Measurements from ENCODE around the gene TBRG1. TPM values are rescaled to one million over a fixed set of nuclear protein-coding genes. Genes with fewer than 3 reads are reported as not detected.
A peak's percentile ranks its signal among the peaks of the same experiment; 100 is the strongest.

Gene TBRG1
- total RNA-seq, 1 donor from 2014 or later, result 20.7 TPM

- Mint-ChIP-seq H3K27me3 (ENCODE audit: insufficient read depth, low read depth) (no peaks in the 10 kb centered on the region), H3K9me3 (no peaks in the 10 kb centered on the region), H3K27ac (no peak overlapping the region), H3K4me1 (peaks cover 10% of the 10 kb centered on the region), H3K4me3 (no peak overlapping the region), H3K36me3 (no peaks in the 10 kb centered on the region)
- DNase-seq (ENCODE audit: low spot score), result no peak
- H3F3A ChIP-seq (ENCODE audit: low read depth), result no peaks in the 10 kb centered on the region
- H3K4me2 ChIP-seq, result no peak overlapping the region
- H4K20me1 ChIP-seq (ENCODE audit: low read depth), result no peaks in the 10 kb centered on the region
- H3K4me3 ChIP-seq, result no peak overlapping the region
- no peak overlapping the region for H3K27ac ChIP-seq
- H3K36me3 ChIP-seq, result no peaks in the 10 kb centered on the region
- no peaks in the 10 kb centered on the region for H3K27me3 ChIP-seq
- peaks cover 9% of the 10 kb centered on the region for H3K4me1 ChIP-seq
- TF ChIP-seq EZH2 (IDR thresholded peaks at IDR 0.05), result no peak
- TF ChIP-seq, protein P1, sequence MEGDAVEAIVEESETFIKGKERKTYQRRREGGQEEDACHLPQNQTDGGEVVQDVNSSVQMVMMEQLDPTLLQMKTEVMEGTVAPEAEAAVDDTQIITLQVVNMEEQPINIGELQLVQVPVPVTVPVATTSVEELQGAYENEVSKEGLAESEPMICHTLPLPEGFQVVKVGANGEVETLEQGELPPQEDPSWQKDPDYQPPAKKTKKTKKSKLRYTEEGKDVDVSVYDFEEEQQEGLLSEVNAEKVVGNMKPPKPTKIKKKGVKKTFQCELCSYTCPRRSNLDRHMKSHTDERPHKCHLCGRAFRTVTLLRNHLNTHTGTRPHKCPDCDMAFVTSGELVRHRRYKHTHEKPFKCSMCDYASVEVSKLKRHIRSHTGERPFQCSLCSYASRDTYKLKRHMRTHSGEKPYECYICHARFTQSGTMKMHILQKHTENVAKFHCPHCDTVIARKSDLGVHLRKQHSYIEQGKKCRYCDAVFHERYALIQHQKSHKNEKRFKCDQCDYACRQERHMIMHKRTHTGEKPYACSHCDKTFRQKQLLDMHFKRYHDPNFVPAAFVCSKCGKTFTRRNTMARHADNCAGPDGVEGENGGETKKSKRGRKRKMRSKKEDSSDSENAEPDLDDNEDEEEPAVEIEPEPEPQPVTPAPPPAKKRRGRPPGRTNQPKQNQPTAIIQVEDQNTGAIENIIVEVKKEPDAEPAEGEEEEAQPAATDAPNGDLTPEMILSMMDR (IDR thresholded peaks at IDR 0.05), result no peak
- no peak for TF ChIP-seq EZH2phosphoT487 (IDR thresholded peaks at IDR 0.05)
- no peak overlapping the region for H2AFZ ChIP-seq (replicated peaks)
- no peaks in the 10 kb centered on the region for H3K79me2 ChIP-seq (ENCODE audit: low read depth)
- no peak overlapping the region for H3K9ac ChIP-seq
- no peaks in the 10 kb centered on the region for H3K9me3 ChIP-seq (ENCODE audit: low read depth)
These were observed 10.6 kb upstream of the TBRG1 start for GRCh38 chr11:124612045-124612444.

DNA sequence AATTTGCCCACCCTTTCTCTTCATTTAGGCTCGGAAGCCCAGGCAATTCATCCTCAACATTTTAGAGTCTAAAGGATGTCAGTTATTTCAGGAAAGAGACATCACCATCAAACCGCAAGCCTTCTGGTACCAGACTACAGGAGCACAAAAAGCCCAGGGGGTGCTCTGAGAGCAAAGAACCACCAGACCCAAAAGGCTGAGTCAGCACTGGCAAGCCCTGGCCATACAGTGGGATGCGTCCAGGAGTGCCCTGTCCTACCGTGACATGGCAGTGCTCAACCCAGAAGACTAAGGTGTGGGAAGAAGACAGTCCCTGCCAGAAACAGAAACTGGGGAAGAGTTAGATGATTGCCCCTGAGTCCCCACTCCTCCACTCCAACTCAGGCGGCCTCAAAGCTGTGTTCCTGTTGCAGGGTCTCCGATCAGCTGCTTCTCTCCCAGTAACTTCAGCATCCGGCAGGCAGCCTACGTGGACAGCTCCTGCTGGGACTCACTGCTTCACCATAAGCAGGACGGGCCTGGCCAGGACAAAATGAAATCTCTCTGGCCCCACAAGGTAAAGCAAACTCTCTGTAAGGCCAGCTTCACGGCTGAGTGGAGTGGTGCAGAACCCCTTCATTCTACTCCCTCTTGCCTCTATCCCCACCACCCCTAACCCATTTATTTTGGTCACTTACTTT, 10.0 kb upstream of the TBRG1 start:
- no peak overlapping the region for H3K27ac Mint-ChIP-seq
- no peaks in the 10 kb centered on the region for H3K9me3 Mint-ChIP-seq

DNA sequence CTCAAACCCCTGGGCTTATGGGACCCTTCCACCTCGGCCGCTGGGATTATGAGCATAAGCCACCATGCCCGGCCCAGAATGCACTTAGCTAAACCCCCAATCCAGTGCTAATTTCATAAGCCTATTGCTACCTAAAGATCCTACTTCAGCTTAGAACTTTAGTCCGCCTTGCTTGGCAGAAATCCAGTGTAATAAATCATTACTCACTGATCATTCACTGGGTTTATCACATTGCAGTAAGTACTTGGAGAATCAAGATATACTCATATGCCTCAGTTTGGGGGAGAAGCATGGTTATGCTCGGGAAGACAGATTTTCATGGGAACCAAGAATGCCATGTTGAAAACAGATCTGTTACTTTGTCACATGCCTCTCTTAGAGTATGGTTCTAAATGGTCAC, 3.8 kb upstream of the TBRG1 start:
- no peak for TF ChIP-seq EZH2phosphoT487 (IDR thresholded peaks at IDR 0.05)
- TF ChIP-seq, protein P1 (IDR thresholded peaks at IDR 0.05), result no peak
- no peak for TF ChIP-seq EZH2 (IDR thresholded peaks at IDR 0.05)
- Histone ChIP-seq H3K79me2 (ENCODE audit: low read depth) (peaks cover 11% of the 10 kb centered on the region), H3K27ac (no peak overlapping the region), H3K36me3 (no peaks in the 10 kb centered on the region), H3K27me3 (peaks cover 26% of the 10 kb centered on the region), H3K4me1 (peaks cover 11% of the 10 kb centered on the region), H3K9ac (no peak overlapping the region), H3F3A (ENCODE audit: low read depth) (peaks cover 18% of the 10 kb centered on the region), H3K4me2 (no peak overlapping the region), H3K9me3 (ENCODE audit: low read depth) (no peaks in the 10 kb centered on the region), H3K4me3 (no peak overlapping the region), H4K20me1 (ENCODE audit: low read depth) (peaks cover 10% of the 10 kb centered on the region), H2AFZ (replicated peaks) (no peak overlapping the region)
- Mint-ChIP-seq H3K4me1 (peaks cover 13% of the 10 kb centered on the region), H3K27me3 (ENCODE audit: insufficient read depth, low read depth) (peaks cover 2% of the 10 kb centered on the region), H3K9me3 (no peaks in the 10 kb centered on the region), H3K27ac (no peak overlapping the region), H3K36me3 (no peaks in the 10 kb centered on the region), H3K4me3 (no peak overlapping the region)
- DNase-seq (ENCODE audit: low spot score), result no peak

More for the DNA sequence above, 10.0 kb upstream of the TBRG1 start:
- Mint-ChIP-seq H3K36me3 (no peaks in the 10 kb centered on the region), H3K4me1 (peaks cover 10% of the 10 kb centered on the region), H3K27me3 (ENCODE audit: insufficient read depth, low read depth) (no peaks in the 10 kb centered on the region), H3K4me3 (peak overlapping the region; percentile 44)
- peak; percentile 40 for DNase-seq (ENCODE audit: low spot score)
- Histone ChIP-seq H3K27me3 (no peaks in the 10 kb centered on the region), H3F3A (ENCODE audit: low read depth) (no peaks in the 10 kb centered on the region), H4K20me1 (ENCODE audit: low read depth) (no peaks in the 10 kb centered on the region), H3K4me3 (no peak overlapping the region), H3K79me2 (ENCODE audit: low read depth) (no peaks in the 10 kb centered on the region), H3K9me3 (ENCODE audit: low read depth) (no peaks in the 10 kb centered on the region), H3K9ac (no peak overlapping the region), H3K4me2 (no peak overlapping the region), H3K36me3 (no peaks in the 10 kb centered on the region), H3K4me1 (peaks cover 9% of the 10 kb centered on the region), H2AFZ (replicated peaks) (no peak overlapping the region), H3K27ac (no peak overlapping the region)
- TF ChIP-seq EZH2 (IDR thresholded peaks at IDR 0.05), result no peak

DNA sequence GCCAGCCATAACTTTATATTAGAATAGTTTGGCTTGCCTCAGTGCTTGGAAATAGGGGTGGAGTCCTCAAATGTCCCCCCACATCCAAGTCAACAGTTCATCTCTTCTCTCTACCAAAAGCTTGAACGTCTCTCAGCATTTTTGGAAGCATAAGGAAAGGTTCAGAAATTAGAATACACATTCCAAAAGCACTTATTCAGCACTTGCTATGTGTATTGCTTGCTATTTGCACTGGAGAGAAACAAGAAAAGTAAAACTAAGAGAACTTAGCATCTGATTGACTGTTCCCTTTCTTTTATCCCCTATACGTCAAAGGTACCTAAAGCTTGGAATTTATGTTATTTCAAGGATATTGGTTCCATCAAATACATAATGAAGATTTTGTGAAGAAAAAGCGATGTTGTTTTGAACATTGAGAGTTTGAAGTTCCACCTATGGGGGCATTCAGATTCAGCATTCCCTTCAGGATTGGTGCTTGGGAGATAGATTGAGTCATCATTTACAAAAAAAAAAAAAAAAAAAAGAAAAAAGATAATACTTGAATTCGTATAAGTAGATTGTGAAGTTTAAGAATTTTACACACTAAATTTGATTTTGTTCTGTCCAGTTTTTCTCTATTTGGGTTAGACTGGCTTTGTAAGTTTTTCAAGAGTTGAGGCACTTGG, 1.3 kb downstream of the TBRG1 start:
- Histone ChIP-seq H2AFZ (replicated peaks) (no peak overlapping the region), H3K27me3 (peaks cover 24% of the 10 kb centered on the region), H3K9ac (peak overlapping the region; percentile 79), H4K20me1 (ENCODE audit: low read depth) (peaks cover 12% of the 10 kb centered on the region), H3K4me1 (peaks cover 17% of the 10 kb centered on the region), H3K27ac (no peak overlapping the region), H3K9me3 (ENCODE audit: low read depth) (no peaks in the 10 kb centered on the region), H3K4me2 (peak overlapping the region; percentile 93), H3K79me2 (ENCODE audit: low read depth) (peaks cover 25% of the 10 kb centered on the region), H3F3A (ENCODE audit: low read depth) (peaks cover 18% of the 10 kb centered on the region), H3K4me3 (peak overlapping the region; percentile 94), H3K36me3 (no peaks in the 10 kb centered on the region)
- Mint-ChIP-seq H3K4me1 (peaks cover 16% of the 10 kb centered on the region), H3K36me3 (peaks cover 12% of the 10 kb centered on the region), H3K27ac (no peak overlapping the region), H3K9me3 (no peaks in the 10 kb centered on the region), H3K27me3 (ENCODE audit: insufficient read depth, low read depth) (peaks cover 2% of the 10 kb centered on the region), H3K4me3 (peak overlapping the region; percentile 93)
- DNase-seq (ENCODE audit: low spot score), result no peak
- no peak for TF ChIP-seq EZH2phosphoT487 (IDR thresholded peaks at IDR 0.05)
- TF ChIP-seq, protein P1 (IDR thresholded peaks at IDR 0.05), result no peak
- TF ChIP-seq EZH2 (IDR thresholded peaks at IDR 0.05), result no peak

All from neural progenitor cell (in vitro differentiated cells).